Liver (tissue), 9 donors: ENCODE measurements around the gene LY86. TPM values are rescaled to one million over a fixed set of nuclear protein-coding genes. Genes with fewer than 3 reads are reported as not detected.

Source experiments
- DNase-seq: peaks from one replicate; pipeline ENCODE4 v3.0.0-alpha.2; 2017; ENCODE audit warnings: low spot score
- H3K27ac ChIP-seq, 2 donors: one replicate each; pipeline ENCODE4 v1.7.0; 2013; ENCODE audit warnings: inconsistent platforms in 2 of 2, low read length in 2 of 2, control low read depth in 1 of 2, low read depth in 1 of 2, mild to moderate bottlenecking in 1 of 2
- H3K27me3 ChIP-seq, 4 donors: one replicate each; pipeline versions ENCODE4 v1.6.1 to v1.7.0; 2013; ENCODE audit warnings: low read length in 3 of 4, inconsistent platforms in 1 of 4, mild to moderate bottlenecking in 1 of 4, moderate library complexity in 1 of 4; ENCODE audit not compliant: control insufficient read depth in 4 of 4, insufficient read depth in 4 of 4
- H3K36me3 ChIP-seq, 4 donors: one replicate each; pipeline versions ENCODE4 v1.6.1 to v1.7.0; 2013; ENCODE audit warnings: low read length in 3 of 4, mild to moderate bottlenecking in 3 of 4, low read depth in 1 of 4, moderate library complexity in 1 of 4; ENCODE audit not compliant: control insufficient read depth in 4 of 4, insufficient read depth in 3 of 4
- H3K4me1 ChIP-seq, 4 donors: one replicate each; pipeline versions ENCODE4 v1.6.1 to v1.7.0; 2013; ENCODE audit warnings: low read length in 3 of 4, mild to moderate bottlenecking in 3 of 4, moderate library complexity in 1 of 4; ENCODE audit not compliant: control insufficient read depth in 4 of 4, insufficient read depth in 4 of 4
- H3K4me3 ChIP-seq, 3 donors: one replicate each; pipeline versions ENCODE4 v1.6.1 to v1.7.0; 2013; ENCODE audit warnings: low read length in 3 of 3, control low read depth in 1 of 3, low read depth in 1 of 3, mild to moderate bottlenecking in 1 of 3
- H3K9ac ChIP-seq, 2 donors: one replicate each; pipeline ENCODE4 v1.7.0; 2013; ENCODE audit warnings: low read length in 2 of 2, mild to moderate bottlenecking in 2 of 2, moderate library complexity in 2 of 2, control low read depth in 1 of 2, low read depth in 1 of 2
- H3K9me3 ChIP-seq, 4 donors: one replicate each; pipeline versions ENCODE4 v1.6.1 to v1.7.0; 2013; ENCODE audit warnings: low read length in 3 of 4; ENCODE audit not compliant: control insufficient read depth in 4 of 4
- CTCF ChIP-seq: fragments of 150-350 bp; IDR thresholded peaks from 2 replicates; pipeline ENCODE4 v1.5.1; 2017; ENCODE audit warnings: improper control_type of control experiment, low read depth, low read length; ENCODE audit not compliant: missing input control
- EGR1 ChIP-seq, 2 donors: IDR thresholded peaks; 2 replicates each; pipeline ENCODE4 v1.6.1; 2016 to 2018; ENCODE audit warnings: antibody characterized with exemption in 2 of 2, low read depth in 2 of 2
- FOXA1 ChIP-seq: IDR thresholded peaks from 2 replicates; pipeline ENCODE4 v1.6.1; 2016; ENCODE audit warnings: antibody characterized with exemption
- FOXA2 ChIP-seq: IDR thresholded peaks from 2 replicates; pipeline ENCODE4 v1.6.1; 2016; ENCODE audit warnings: antibody characterized with exemption
- GABPA ChIP-seq, 2 donors: IDR thresholded peaks in 1 of 2; conservative IDR thresholded peaks in 1 of 2; 2 replicates each; pipeline ENCODE4 v1.6.1; 2016; ENCODE audit warnings: antibody characterized with exemption in 2 of 2, mild to moderate bottlenecking in 1 of 2, moderate library complexity in 1 of 2
- HNF4A ChIP-seq, 2 donors: conservative IDR thresholded peaks; 2 replicates each; pipeline ENCODE4 v1.6.1; 2016; ENCODE audit warnings: antibody characterized with exemption in 2 of 2, mild to moderate bottlenecking in 2 of 2
- HNF4G ChIP-seq: IDR thresholded peaks from 2 replicates; pipeline ENCODE4 v1.6.1; 2016; ENCODE audit warnings: antibody characterized with exemption
- JUND ChIP-seq, 2 donors: IDR thresholded peaks; 2 replicates each; pipeline ENCODE4 v1.6.1; 2016; ENCODE audit warnings: antibody characterized with exemption in 2 of 2
- NR2F2 ChIP-seq: IDR thresholded peaks from 2 replicates; pipeline ENCODE4 v1.6.1; 2016; ENCODE audit warnings: antibody characterized with exemption
- RAD21 ChIP-seq, 2 donors: IDR thresholded peaks; 2 replicates each; pipeline ENCODE4 v1.6.1; 2016; ENCODE audit warnings: antibody characterized with exemption in 2 of 2, mild to moderate bottlenecking in 2 of 2
- REST ChIP-seq: IDR thresholded peaks from 2 replicates; pipeline ENCODE4 v1.6.1; 2016; ENCODE audit warnings: antibody characterized with exemption, mild to moderate bottlenecking
- RXRA ChIP-seq, 2 donors: IDR thresholded peaks; 2 replicates each; pipeline ENCODE4 v1.6.1; 2017 to 2018; ENCODE audit warnings: antibody characterized with exemption in 2 of 2, mild to moderate bottlenecking in 1 of 2
- SP1 ChIP-seq: IDR thresholded peaks from 2 replicates; pipeline ENCODE4 v1.6.1; 2018; ENCODE audit warnings: antibody characterized with exemption, mild to moderate bottlenecking
- TAF1 ChIP-seq: conservative IDR thresholded peaks from 2 replicates; pipeline ENCODE4 v1.6.1; 2016; ENCODE audit warnings: antibody characterized with exemption, mild to moderate bottlenecking
- YY1 ChIP-seq: IDR thresholded peaks from 2 replicates; pipeline ENCODE4 v1.6.1; 2016; ENCODE audit warnings: antibody characterized with exemption, mild to moderate bottlenecking
- ZBTB33 ChIP-seq: IDR thresholded peaks from 2 replicates; pipeline ENCODE4 v1.6.1; 2016; ENCODE audit warnings: antibody characterized with exemption
- WGBS: extraction: QIAGEN DNeasy Blood & Tissue Kit; methylation state at CpG from one replicate; pipeline ENCODE4 v1.1.7; 2013; 5-methylcytosine and 5-hydroxymethylcytosine counted together
- polyA plus RNA-seq, 2 donors: library from polyadenylated mRNA; stranded (reverse) in 1 of 2; unstranded in 1 of 2; fragments of 200-250 nt in 1 of 2; fragments of >200 nt in 1 of 2; fragmentation: Nextera tagmentation in 1 of 2; extraction: Ambion mirVana in 1 of 2; gene quantifications; one replicate each; pipeline versions ENCODE4 v1.2.1 to v1.2.3, GENCODE V29; 2013 to 2015
- total RNA-seq, 2 donors: library from RNA; depleted of rRNA; stranded (reverse); fragments of >200 nt; gene quantifications; one replicate each; pipeline ENCODE4 v1.2.3, GENCODE V29; 2014
- donor health status: healthy.
- donor health status: healthy.
- donor health status: healthy.
- donor health status: healthy.
- donor health status: healthy.

LY86 gene
- total and polyA plus RNA-seq, 4 donors: 1.4 to 7.8 (median 3.7) TPM

GRCh38 chr6:6597682-6598081 lies 9.2 kb downstream of the LY86 start:
- no peaks in the 10 kb centered on the region for H3K9me3 ChIP-seq
- H3K4me1 ChIP-seq: peaks cover 0 to 7% (median 0%) of the 10 kb centered on the region in 4 donors
- WGBS: 45% methylated on average over 5 of the region's 5 CpGs
- no peaks in the 10 kb centered on the region for H3K36me3 ChIP-seq
- H3K9ac ChIP-seq: no peak overlapping the region
- H3K27ac ChIP-seq: no peak overlapping the region
- no peak for TF ChIP-seq GABPA (IDR thresholded peaks at IDR 0.05 in 1 of 2, conservative IDR thresholded peaks at IDR 0.05 in 1 of 2)
- no peak for TF ChIP-seq RXRA (IDR thresholded peaks at IDR 0.05)
- TF ChIP-seq EGR1 (IDR thresholded peaks at IDR 0.05; ENCODE audit: low read depth in 2 of 2): no peak
- no peak for TF ChIP-seq TAF1
- TF ChIP-seq CTCF: no peak
- TF ChIP-seq REST: no peak
- TF ChIP-seq NR2F2: no peak
- no peak for TF ChIP-seq ZBTB33
- TF ChIP-seq RAD21 (IDR thresholded peaks at IDR 0.05): no peak
- no peak overlapping the region for H3K4me3 ChIP-seq
- H3K27me3 ChIP-seq: no peaks in the 10 kb centered on the region
- DNase-seq: no peak

- H3K4me3 ChIP-seq: no peak overlapping the region
- DNase-seq: no peak
- WGBS: 71% methylated on average over 4 of the region's 4 CpGs
- peaks cover 0 to 3% (median 0%) of the 10 kb centered on the region in 4 donors for H3K4me1 ChIP-seq
- no peak overlapping the region for H3K9ac ChIP-seq
- no peaks in the 10 kb centered on the region for H3K36me3 ChIP-seq
- H3K27me3 ChIP-seq: no peaks in the 10 kb centered on the region
- peaks cover 0 to 1% (median 0%) of the 10 kb centered on the region in 4 donors for H3K9me3 ChIP-seq
- H3K27ac ChIP-seq: no peak overlapping the region
- TF ChIP-seq HNF4A (conservative IDR thresholded peaks at IDR 0.05) (no peak), RXRA (IDR thresholded peaks at IDR 0.05) (no peak), FOXA2 (no peak), EGR1 (IDR thresholded peaks at IDR 0.05; ENCODE audit: low read depth in 2 of 2) (no peak), FOXA1 (no peak), YY1 (no peak), ZBTB33 (no peak), NR2F2 (no peak), SP1 (no peak), JUND (IDR thresholded peaks at IDR 0.05) (no peak), HNF4G (no peak), REST (no peak), TAF1 (no peak), GABPA (IDR thresholded peaks at IDR 0.05 in 1 of 2, conservative IDR thresholded peaks at IDR 0.05 in 1 of 2) (no peak), CTCF (no peak)
Observed at GRCh38 chr6:6599468-6599873, 11.0 kb downstream of the LY86 start.
